Measurements from ENCODE around the gene MBL2.

DNA sequence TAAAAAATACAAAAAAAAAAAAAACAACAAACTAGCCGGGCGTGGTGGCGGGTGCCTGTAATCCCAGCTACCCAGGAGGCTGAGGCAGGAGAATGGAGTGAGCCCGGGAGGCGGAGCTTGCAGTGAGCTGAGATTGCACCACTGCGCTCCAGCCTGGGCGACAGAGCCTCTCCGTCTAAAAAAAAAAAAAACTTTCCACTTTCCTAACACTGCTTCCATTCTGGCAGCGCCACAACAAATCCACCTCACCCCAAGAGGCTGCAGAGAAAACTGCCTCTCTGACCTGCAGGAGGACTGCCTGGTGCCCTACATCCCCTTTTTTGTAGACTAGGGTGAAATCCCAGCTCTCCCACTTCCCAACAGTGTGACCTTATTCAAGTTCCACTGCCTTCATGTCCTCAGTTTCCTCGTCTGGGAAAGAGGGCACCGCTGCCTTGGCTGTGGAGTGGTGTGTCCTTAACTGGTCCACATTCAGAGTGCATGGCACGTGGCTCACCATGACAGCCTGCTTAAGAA lies 2.6 kb upstream of the MBL2 start:
- TF ChIP-seq, protein P1, sequence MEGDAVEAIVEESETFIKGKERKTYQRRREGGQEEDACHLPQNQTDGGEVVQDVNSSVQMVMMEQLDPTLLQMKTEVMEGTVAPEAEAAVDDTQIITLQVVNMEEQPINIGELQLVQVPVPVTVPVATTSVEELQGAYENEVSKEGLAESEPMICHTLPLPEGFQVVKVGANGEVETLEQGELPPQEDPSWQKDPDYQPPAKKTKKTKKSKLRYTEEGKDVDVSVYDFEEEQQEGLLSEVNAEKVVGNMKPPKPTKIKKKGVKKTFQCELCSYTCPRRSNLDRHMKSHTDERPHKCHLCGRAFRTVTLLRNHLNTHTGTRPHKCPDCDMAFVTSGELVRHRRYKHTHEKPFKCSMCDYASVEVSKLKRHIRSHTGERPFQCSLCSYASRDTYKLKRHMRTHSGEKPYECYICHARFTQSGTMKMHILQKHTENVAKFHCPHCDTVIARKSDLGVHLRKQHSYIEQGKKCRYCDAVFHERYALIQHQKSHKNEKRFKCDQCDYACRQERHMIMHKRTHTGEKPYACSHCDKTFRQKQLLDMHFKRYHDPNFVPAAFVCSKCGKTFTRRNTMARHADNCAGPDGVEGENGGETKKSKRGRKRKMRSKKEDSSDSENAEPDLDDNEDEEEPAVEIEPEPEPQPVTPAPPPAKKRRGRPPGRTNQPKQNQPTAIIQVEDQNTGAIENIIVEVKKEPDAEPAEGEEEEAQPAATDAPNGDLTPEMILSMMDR (optimal IDR thresholded peaks at IDR 0.05 in 1 of 3, IDR thresholded peaks at IDR 0.05 in 1 of 3, conservative IDR thresholded peaks at IDR 0.05 in 1 of 3; ENCODE audit: extremely low read depth in 1 of 3, insufficient read depth in 2 of 3, low read length in 3 of 3), result no peak
- TF ChIP-seq EZH2 (IDR thresholded peaks at IDR 0.05; ENCODE audit: low read length), result no peak
